Measurements from ENCODE around the gene SEC62. TPM values are rescaled to one million over a fixed set of nuclear protein-coding genes. Genes with fewer than 3 reads are reported as not detected.
A peak's percentile ranks its signal among the peaks of the same experiment; 100 is the strongest.

The SEC62 gene
- total and polyA plus RNA-seq, 9 of the 15 experiments (the other 6 are each of a cell fraction or from before 2014, with no cell fraction given): 34.5 to 152 (median 51.8) TPM

- no peak for TF ChIP-seq E2F5 (CRISPR knock-in tag; IDR thresholded peaks at IDR 0.05)
- TF ChIP-seq TCF7 (IDR thresholded peaks at IDR 0.05; ENCODE audit: borderline replicate concordance): no peak
- no peak for TF ChIP-seq ZNF57 (CRISPR knock-in tag; IDR thresholded peaks at IDR 0.05)
- 0 out of 2 replicates have a peak, but pooled peaks have one; percentile 12 for TF ChIP-seq ETV5 (CRISPR knock-in tag; IDR thresholded peaks at IDR 0.05; ENCODE audit: low read depth)
- TF ChIP-seq ZNF184 (CRISPR knock-in tag; IDR thresholded peaks at IDR 0.05): no peak
- no peak for TF ChIP-seq ZNF175 (CRISPR knock-in tag; IDR thresholded peaks at IDR 0.05; ENCODE audit: low read depth)
- no peak for TF ChIP-seq ZNF140 (CRISPR knock-in tag; IDR thresholded peaks at IDR 0.05)
- TF ChIP-seq ZNF282 (CRISPR knock-in tag; IDR thresholded peaks at IDR 0.05): no peak
- no peak for TF ChIP-seq ARID2 (IDR thresholded peaks at IDR 0.05)
- no peak for TF ChIP-seq ARID1B (IDR thresholded peaks at IDR 0.05)
- no peak for TF ChIP-seq JUN (IDR thresholded peaks at IDR 0.05; ENCODE audit: borderline replicate concordance, low read depth, low read length)
- 0 out of 2 replicates have a peak, but pooled peaks have one; percentile 30 for TF ChIP-seq JUN (CRISPR knock-in tag; IDR thresholded peaks at IDR 0.05; ENCODE audit: borderline replicate concordance)
- no peak for TF ChIP-seq KDM5B (IDR thresholded peaks at IDR 0.05; ENCODE audit: insufficient replicate concordance, low read depth, low read length)
- TF ChIP-seq ZNF764 (CRISPR knock-in tag; IDR thresholded peaks at IDR 0.05; ENCODE audit: low read depth): no peak
- no peak for TF ChIP-seq SNIP1 (IDR thresholded peaks at IDR 0.05; ENCODE audit: low read depth)
- no peak for TF ChIP-seq ZNF644 (tag; IDR thresholded peaks at IDR 0.05; ENCODE audit: low read depth)
- no peak for TF ChIP-seq NELFE (IDR thresholded peaks at IDR 0.05; ENCODE audit: insufficient read depth, insufficient read length)
- no peak for TF ChIP-seq KDM2B (CRISPR knock-in tag; IDR thresholded peaks at IDR 0.05)
- TF ChIP-seq ZNF436 (CRISPR knock-in tag; IDR thresholded peaks at IDR 0.05): no peak
- TF ChIP-seq ZBTB11 (CRISPR knock-in tag; IDR thresholded peaks at IDR 0.05): 0 out of 6 replicates have a peak, but pooled peaks of 1 of the 3 experiments have one; percentile 38
- no peak for TF ChIP-seq ZNF143 (CRISPR knock-in tag; IDR thresholded peaks at IDR 0.05)
- TF ChIP-seq POLR2B (IDR thresholded peaks at IDR 0.05; ENCODE audit: low read depth, partially characterized antibody): peak; percentile 3
- peak; percentile 58 to 60; a peak in 2 of 4 replicates for TF ChIP-seq FOXK2 (conservative IDR thresholded peaks at IDR 0.05 in 1 of 2, IDR thresholded peaks at IDR 0.05 in 1 of 2; ENCODE audit: low read depth in 2 of 2)
- no peak for TF ChIP-seq ILF3 (IDR thresholded peaks at IDR 0.05; ENCODE audit: borderline replicate concordance)
- peak; percentile 77 for TF ChIP-seq ZNF134 (CRISPR knock-in tag; conservative IDR thresholded peaks at IDR 0.05)
Observed at GRCh38 chr3:169966951-169967915, 626 bp downstream of the SEC62 start (continued).
